H1 (cell line): ENCODE measurements around the gene GMCL1.

Source experiments
- EZH2 ChIP-seq: fragments of 200-600 bp; sonication (generic); IDR thresholded peaks from 2 replicates; pipeline ENCODE4 v1.7.1; 2012; ENCODE audit warnings: low read depth, mild to moderate bottlenecking, moderate library complexity, low read length, inconsistent platforms; ENCODE audit not compliant: severe bottlenecking
- KDM4A ChIP-seq: IDR thresholded peaks from one replicate; pipeline ENCODE4 v1.7.1; 2012; ENCODE audit warnings: low read depth, mild to moderate bottlenecking, moderate library complexity, low read length, inconsistent platforms; ENCODE audit not compliant: severe bottlenecking
- SIX5 ChIP-seq: IDR thresholded peaks from 2 replicates; pipeline ENCODE4 v1.6.1; 2011; ENCODE audit warnings: mild to moderate bottlenecking, low read depth, low read length
- SUZ12 ChIP-seq: fragments of 200-600 bp; sonication (generic); IDR thresholded peaks from 2 replicates; pipeline ENCODE4 v1.6.1; 2012; ENCODE audit warnings: mild to moderate bottlenecking, inconsistent platforms, low read length, moderate library complexity, mixed read lengths
- TEAD4 ChIP-seq: IDR thresholded peaks from 2 replicates; pipeline ENCODE4 v1.6.1; 2012; ENCODE audit warnings: low read depth, low read length, inconsistent platforms, mixed read lengths
- YY1 ChIP-seq: IDR thresholded peaks from 2 replicates; pipeline ENCODE4 v1.6.1; 2011; ENCODE audit warnings: low read depth, mild to moderate bottlenecking, low read length
- TF ChIP-seq, protein P1 (sequence below), 3 experiments: IDR thresholded peaks; 1 replicate in 2 of 3; 2 replicates in 1 of 3; pipeline versions ENCODE4 v1.5.1 to v1.6.1; 2011; ENCODE audit warnings: low read length in 3 of 3, mild to moderate bottlenecking in 3 of 3, inconsistent platforms in 2 of 3, low read depth in 1 of 3, moderate library complexity in 1 of 3; ENCODE audit not compliant: insufficient read depth in 1 of 3; ENCODE audit errors: control extremely low read depth in 1 of 3
- TF ChIP-seq, protein P2 (sequence below): IDR thresholded peaks from 2 replicates; pipeline ENCODE4 v1.6.1; 2012; ENCODE audit warnings: inconsistent platforms
- TF ChIP-seq, protein P3 (sequence below): IDR thresholded peaks from 2 replicates; pipeline ENCODE4 v1.6.1; 2011; ENCODE audit warnings: low read length, improper control_type of control experiment

DNA sequence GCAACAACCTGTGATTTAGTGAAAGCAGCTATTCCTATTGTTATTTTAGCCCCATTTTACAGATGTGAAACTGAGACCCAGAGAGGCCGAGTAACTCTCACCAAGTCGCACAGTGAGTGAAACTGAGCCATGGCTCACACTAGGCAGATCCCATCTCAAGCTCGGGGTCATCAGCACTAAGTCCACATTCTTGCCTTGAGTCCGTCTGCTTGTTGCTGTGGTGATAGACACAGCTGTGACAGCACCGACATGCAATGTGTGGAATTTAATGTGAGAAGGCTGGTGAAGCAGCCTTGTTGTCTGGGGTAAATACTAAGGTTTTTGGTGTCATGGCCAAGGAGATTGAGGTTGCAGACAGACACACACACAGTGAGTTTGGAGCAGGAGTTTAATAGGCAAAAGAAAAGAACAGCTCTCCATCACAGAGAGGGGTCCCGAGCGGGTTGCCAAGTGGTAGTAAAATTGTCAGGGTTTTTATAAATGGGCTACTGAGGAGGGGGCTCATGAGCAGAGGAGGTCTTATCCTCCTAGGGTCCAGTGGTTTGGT lies 40.2 kb upstream of the GMCL1 start:
- TF ChIP-seq TEAD4 (0 out of 2 replicates have a peak, but pooled peaks have one; percentile 29), KDM4A (no peak), SIX5 (no peak), YY1 (no peak), EZH2 (no peak), SUZ12 (no peak)
- TF ChIP-seq, protein P1, sequence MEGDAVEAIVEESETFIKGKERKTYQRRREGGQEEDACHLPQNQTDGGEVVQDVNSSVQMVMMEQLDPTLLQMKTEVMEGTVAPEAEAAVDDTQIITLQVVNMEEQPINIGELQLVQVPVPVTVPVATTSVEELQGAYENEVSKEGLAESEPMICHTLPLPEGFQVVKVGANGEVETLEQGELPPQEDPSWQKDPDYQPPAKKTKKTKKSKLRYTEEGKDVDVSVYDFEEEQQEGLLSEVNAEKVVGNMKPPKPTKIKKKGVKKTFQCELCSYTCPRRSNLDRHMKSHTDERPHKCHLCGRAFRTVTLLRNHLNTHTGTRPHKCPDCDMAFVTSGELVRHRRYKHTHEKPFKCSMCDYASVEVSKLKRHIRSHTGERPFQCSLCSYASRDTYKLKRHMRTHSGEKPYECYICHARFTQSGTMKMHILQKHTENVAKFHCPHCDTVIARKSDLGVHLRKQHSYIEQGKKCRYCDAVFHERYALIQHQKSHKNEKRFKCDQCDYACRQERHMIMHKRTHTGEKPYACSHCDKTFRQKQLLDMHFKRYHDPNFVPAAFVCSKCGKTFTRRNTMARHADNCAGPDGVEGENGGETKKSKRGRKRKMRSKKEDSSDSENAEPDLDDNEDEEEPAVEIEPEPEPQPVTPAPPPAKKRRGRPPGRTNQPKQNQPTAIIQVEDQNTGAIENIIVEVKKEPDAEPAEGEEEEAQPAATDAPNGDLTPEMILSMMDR (IDR thresholded peaks at IDR 0.05; ENCODE audit: control extremely low read depth in 1 of 3, insufficient read depth in 1 of 3, low read depth in 1 of 3, low read length in 3 of 3): no peak
- TF ChIP-seq, protein P2, sequence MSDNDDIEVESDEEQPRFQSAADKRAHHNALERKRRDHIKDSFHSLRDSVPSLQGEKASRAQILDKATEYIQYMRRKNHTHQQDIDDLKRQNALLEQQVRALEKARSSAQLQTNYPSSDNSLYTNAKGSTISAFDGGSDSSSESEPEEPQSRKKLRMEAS: no peak
- TF ChIP-seq, protein P3, sequence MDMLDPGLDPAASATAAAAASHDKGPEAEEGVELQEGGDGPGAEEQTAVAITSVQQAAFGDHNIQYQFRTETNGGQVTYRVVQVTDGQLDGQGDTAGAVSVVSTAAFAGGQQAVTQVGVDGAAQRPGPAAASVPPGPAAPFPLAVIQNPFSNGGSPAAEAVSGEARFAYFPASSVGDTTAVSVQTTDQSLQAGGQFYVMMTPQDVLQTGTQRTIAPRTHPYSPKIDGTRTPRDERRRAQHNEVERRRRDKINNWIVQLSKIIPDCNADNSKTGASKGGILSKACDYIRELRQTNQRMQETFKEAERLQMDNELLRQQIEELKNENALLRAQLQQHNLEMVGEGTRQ: no peak
